Caco-2 (cell line): ENCODE measurements around the gene ZNF649. TPM values are rescaled to one million over a fixed set of nuclear protein-coding genes. Genes with fewer than 3 reads are reported as not detected.

Experiments used
- BruUV-seq: library from RNA; stranded (reverse); fragments of 400-500 nt; replicated peaks from 2 replicates; lab custom pipeline; 2021; lab: Mats Ljungman, UMichigan
- CTCF ChIA-PET: fragments of 300-600 bp; sonication (Branson Sonifier 250); formaldehyde crosslinking; loops from one replicate; lab custom pipeline; 2022; ENCODE audit warnings: antibody characterized with exemption; lab: Charles Lee
- POLR2A ChIA-PET: fragments of 300-600 bp; sonication (Branson Sonifier 250); formaldehyde crosslinking; loops from one replicate; lab custom pipeline; 2022; ENCODE audit warnings: antibody characterized with exemption; lab: Charles Lee
- DNase-seq, 2 experiments: peaks; one replicate each; pipeline versions ENCODE4 v3.0.0 to v3.0.0-alpha.2; 2020 to 2022
- H3K27me3 ChIP-seq: replicated peaks from 2 replicates; pipeline ENCODE4 v1.6.0; 2011; ENCODE audit warnings: low read length; ENCODE audit not compliant: control insufficient read depth, insufficient read depth
- H3K36me3 ChIP-seq: 2 replicates; pipeline ENCODE4 v1.5.1; 2011; ENCODE audit warnings: low read length; ENCODE audit not compliant: control insufficient read depth, insufficient read depth
- H3K4me1 ChIP-seq: fragments of 250-450 bp; sonication (Bioruptor Pico); 2 replicates; pipeline ENCODE4 v1.5.1; 2020; ENCODE audit warnings: mild to moderate bottlenecking
- H3K4me3 ChIP-seq: 2 replicates; pipeline ENCODE4 v1.5.1; 2011; ENCODE audit warnings: low read depth, mild to moderate bottlenecking, control low read depth, low read length
- H3K9me3 ChIP-seq: fragments of 250-450 bp; sonication (Bioruptor Pico); 2 replicates; pipeline ENCODE4 v1.5.1; 2020; ENCODE audit warnings: mild to moderate bottlenecking, moderate library complexity
- H3K27ac Mint-ChIP-seq: one replicate; pipeline ENCODE4 v1.8.0; 2022; ENCODE audit warnings: mixed read lengths; ENCODE audit not compliant: unreplicated experiment
- H3K27me3 Mint-ChIP-seq: one replicate; pipeline ENCODE4 v1.8.0; 2022; ENCODE audit warnings: mixed read lengths; ENCODE audit not compliant: insufficient read depth, unreplicated experiment
- H3K36me3 Mint-ChIP-seq: one replicate; pipeline ENCODE4 v1.8.0; 2022; ENCODE audit warnings: mild to moderate bottlenecking, mixed read lengths; ENCODE audit not compliant: insufficient read depth, unreplicated experiment
- H3K4me1 Mint-ChIP-seq: one replicate; pipeline ENCODE4 v1.8.0; 2022; ENCODE audit warnings: low read depth, mixed read lengths; ENCODE audit not compliant: unreplicated experiment
- H3K4me3 Mint-ChIP-seq: one replicate; pipeline ENCODE4 v1.8.0; 2022; ENCODE audit warnings: mild to moderate bottlenecking, moderate library complexity, mixed read lengths; ENCODE audit not compliant: unreplicated experiment
- H3K9me3 Mint-ChIP-seq: one replicate; pipeline ENCODE4 v1.8.0; 2022; ENCODE audit warnings: mixed read lengths; ENCODE audit not compliant: unreplicated experiment
- intact Hi-C: fragments of 100-400 bp; cut with micrococcal nuclease; formaldehyde crosslinking; loops from one replicate; pipeline ENCODE4 v1.10.0; 2022; ENCODE audit not compliant: unreplicated experiment
- total RNA-seq: library from RNA; stranded (reverse); gene quantifications from 2 replicates; pipeline ENCODE4 v1.2.3, GENCODE V29; 2022
- TF ChIP-seq, protein P1 (sequence below), 2 experiments: fragments of 200-600 bp in 1 of 2; IDR thresholded peaks; 1 replicate in 1 of 2; 2 replicates in 1 of 2; pipeline versions ENCODE4 v1.5.1 to v1.8.0; 2011 to 2022; ENCODE audit warnings: antibody characterized with exemption in 1 of 2, control low read depth in 1 of 2, inconsistent platforms in 1 of 2, low read depth in 1 of 2, low read length in 1 of 2, mild to moderate bottlenecking in 1 of 2, moderate library complexity in 1 of 2; ENCODE audit not compliant: insufficient read depth in 1 of 2, severe bottlenecking in 1 of 2, unreplicated experiment in 1 of 2

ZNF649 gene
- total RNA-seq, 1 experiment from 2014 or later: 7.9 TPM

- TF ChIP-seq, protein P1, sequence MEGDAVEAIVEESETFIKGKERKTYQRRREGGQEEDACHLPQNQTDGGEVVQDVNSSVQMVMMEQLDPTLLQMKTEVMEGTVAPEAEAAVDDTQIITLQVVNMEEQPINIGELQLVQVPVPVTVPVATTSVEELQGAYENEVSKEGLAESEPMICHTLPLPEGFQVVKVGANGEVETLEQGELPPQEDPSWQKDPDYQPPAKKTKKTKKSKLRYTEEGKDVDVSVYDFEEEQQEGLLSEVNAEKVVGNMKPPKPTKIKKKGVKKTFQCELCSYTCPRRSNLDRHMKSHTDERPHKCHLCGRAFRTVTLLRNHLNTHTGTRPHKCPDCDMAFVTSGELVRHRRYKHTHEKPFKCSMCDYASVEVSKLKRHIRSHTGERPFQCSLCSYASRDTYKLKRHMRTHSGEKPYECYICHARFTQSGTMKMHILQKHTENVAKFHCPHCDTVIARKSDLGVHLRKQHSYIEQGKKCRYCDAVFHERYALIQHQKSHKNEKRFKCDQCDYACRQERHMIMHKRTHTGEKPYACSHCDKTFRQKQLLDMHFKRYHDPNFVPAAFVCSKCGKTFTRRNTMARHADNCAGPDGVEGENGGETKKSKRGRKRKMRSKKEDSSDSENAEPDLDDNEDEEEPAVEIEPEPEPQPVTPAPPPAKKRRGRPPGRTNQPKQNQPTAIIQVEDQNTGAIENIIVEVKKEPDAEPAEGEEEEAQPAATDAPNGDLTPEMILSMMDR (IDR thresholded peaks at IDR 0.05; ENCODE audit: insufficient read depth in 1 of 2, low read depth in 1 of 2, low read length in 1 of 2, severe bottlenecking in 1 of 2, unreplicated experiment in 1 of 2): no peak
- intact Hi-C loops: loop anchor here (2.0 kb wide), 2 partner anchors 16 to 22 kb away; partner anchors contain the start of gene ZNF613
- POLR2A ChIA-PET: no interaction called here
- H3K27me3 Mint-ChIP-seq: no peaks in the 10 kb centered on the region
- H3K36me3 ChIP-seq: no peaks in the 10 kb centered on the region
- peak overlapping the region; percentile 88 for H3K4me3 Mint-ChIP-seq
- peaks cover 11% of the 10 kb centered on the region for H3K36me3 Mint-ChIP-seq
- DNase-seq: no peak
- H3K27ac Mint-ChIP-seq: peak overlapping the region; percentile 96
- BruUV-seq: no TSS peak
- CTCF ChIA-PET: no interaction called here
- H3K27me3 ChIP-seq: no peaks in the 10 kb centered on the region
- H3K4me3 ChIP-seq: no peak overlapping the region
- no peaks in the 10 kb centered on the region; the same call in 1 of the 2 replicates for H3K4me1 ChIP-seq
- peaks cover 58% of the 10 kb centered on the region for H3K9me3 ChIP-seq
- H3K4me1 Mint-ChIP-seq: peaks cover 7% of the 10 kb centered on the region
- H3K9me3 Mint-ChIP-seq: peaks cover 76% of the 10 kb centered on the region
These were observed 389 bp upstream of the ZNF649 start for GRCh38 chr19:51905206-51905605.

GRCh38 chr19:51903192-51903591 lies 1.6 kb downstream of the ZNF649 start:
- Histone ChIP-seq H3K4me1 (no peaks in the 10 kb centered on the region; the same call in 1 of the 2 replicates), H3K27me3 (no peaks in the 10 kb centered on the region), H3K4me3 (no peak overlapping the region), H3K36me3 (no peaks in the 10 kb centered on the region; the same call in 1 of the 2 replicates), H3K9me3 (peaks cover 78% of the 10 kb centered on the region)
- ChIA-PET CTCF (no interaction called here), POLR2A (interaction anchor here (0.6 kb wide), 1 partner anchor 30 kb away, joined by 4 read pairs; no protein-coding TSS in a partner anchor)
- TF ChIP-seq, protein P1 (IDR thresholded peaks at IDR 0.05; ENCODE audit: insufficient read depth in 1 of 2, low read depth in 1 of 2, low read length in 1 of 2, severe bottlenecking in 1 of 2, unreplicated experiment in 1 of 2): no peak
- intact Hi-C loops: no loop called here
- Mint-ChIP-seq H3K4me3 (no peak overlapping the region), H3K27ac (no peak overlapping the region), H3K4me1 (peaks cover 7% of the 10 kb centered on the region), H3K9me3 (peaks cover 67% of the 10 kb centered on the region), H3K36me3 (peaks cover 14% of the 10 kb centered on the region), H3K27me3 (no peaks in the 10 kb centered on the region)
- DNase-seq: no peak
- BruUV-seq: no TSS peak

DNA sequence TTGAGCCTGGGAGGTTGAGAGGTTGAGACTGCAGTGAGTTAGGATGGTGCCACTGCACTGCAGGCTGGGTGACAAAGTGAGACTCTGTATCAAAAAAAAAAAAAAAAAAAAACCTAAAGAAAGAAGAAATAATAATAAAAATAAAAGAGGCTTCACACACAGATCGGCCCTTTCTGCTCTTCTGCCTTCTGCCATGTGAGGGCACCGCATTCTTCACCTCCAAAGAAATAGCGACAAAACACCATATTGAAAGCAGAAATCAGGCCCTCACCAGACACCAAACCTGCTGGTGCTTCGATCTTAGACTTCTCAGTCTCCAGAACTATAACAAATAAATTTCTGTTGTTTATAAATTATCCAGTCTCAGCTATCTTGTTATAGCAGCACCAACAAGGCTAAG lies 3.0 kb downstream of the ZNF649 start:
- Histone ChIP-seq H3K27me3 (no peaks in the 10 kb centered on the region), H3K4me3 (no peak overlapping the region), H3K4me1 (no peaks in the 10 kb centered on the region; the same call in 1 of the 2 replicates), H3K9me3 (peaks cover 80% of the 10 kb centered on the region), H3K36me3 (no peaks in the 10 kb centered on the region; the same call in 1 of the 2 replicates)
- POLR2A ChIA-PET: no interaction called here
- TF ChIP-seq, protein P1 (IDR thresholded peaks at IDR 0.05; ENCODE audit: insufficient read depth in 1 of 2, low read depth in 1 of 2, low read length in 1 of 2, severe bottlenecking in 1 of 2, unreplicated experiment in 1 of 2): no peak
- no peak for DNase-seq
- Mint-ChIP-seq H3K4me1 (peaks cover 7% of the 10 kb centered on the region), H3K4me3 (no peak overlapping the region), H3K36me3 (peaks cover 16% of the 10 kb centered on the region), H3K9me3 (peaks cover 57% of the 10 kb centered on the region), H3K27me3 (no peaks in the 10 kb centered on the region), H3K27ac (no peak overlapping the region)
- intact Hi-C loops: no loop called here
- BruUV-seq: no TSS peak
- CTCF ChIA-PET: no interaction called here
